ENCODE data around the gene CFTR. TPM values are rescaled to one million over a fixed set of nuclear protein-coding genes. Genes with fewer than 3 reads are reported as not detected.

Gene CFTR
- total RNA-seq, 1 donor from 2014 or later, result 0.18 TPM

DNA sequence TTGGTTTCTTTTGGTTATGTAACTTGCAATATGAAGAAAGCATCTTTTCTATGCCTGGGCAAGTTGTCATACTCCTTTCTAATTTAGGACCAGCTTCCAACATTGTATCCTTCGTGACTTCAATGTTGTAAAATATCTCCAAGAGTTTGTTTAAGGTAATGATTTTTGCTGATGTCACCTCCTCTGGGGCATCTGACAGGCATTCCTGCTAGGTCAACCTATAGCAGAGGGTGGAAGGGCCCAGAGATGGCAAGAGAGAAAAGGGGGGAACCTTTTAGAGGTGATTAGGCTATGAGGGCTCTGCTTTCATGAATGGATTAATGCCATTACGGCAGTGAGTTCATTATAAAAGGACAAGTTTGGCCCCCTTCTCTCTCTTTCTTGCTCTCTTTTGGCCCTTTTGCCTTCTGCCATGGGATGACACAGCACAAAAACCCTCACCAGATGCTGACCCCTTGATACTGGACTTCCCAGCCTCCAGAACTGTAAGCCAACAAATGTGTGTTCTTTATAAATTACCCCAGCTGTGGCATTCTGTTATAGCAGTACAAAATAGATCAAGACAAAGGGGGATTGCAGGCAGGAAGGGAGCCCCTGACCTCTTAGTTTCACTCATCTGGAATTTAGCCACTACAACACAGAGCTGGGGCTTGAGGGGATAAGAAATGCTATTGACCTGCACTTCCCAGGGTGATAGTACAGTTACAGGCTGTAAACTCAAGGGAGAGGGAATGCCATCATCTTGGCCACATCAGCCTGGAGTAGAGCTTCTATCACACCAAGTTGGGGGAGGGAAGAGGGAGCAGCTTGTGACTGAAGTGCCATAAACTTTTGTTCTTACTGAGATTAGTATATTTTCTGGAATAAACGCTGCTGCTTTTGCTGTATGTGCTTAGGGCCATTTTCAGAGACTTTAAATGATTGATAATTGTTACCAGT lies 195.9 kb downstream of the CFTR start:
- Mint-ChIP-seq H3K4me1 (ENCODE audit: unreplicated experiment) (peaks cover 11% of the 10 kb centered on the region), H3K4me3 (ENCODE audit: unreplicated experiment) (no peak overlapping the region), H3K9me3 (ENCODE audit: unreplicated experiment) (no peaks in the 10 kb centered on the region), H3K27me3 (ENCODE audit: unreplicated experiment) (no peaks in the 10 kb centered on the region), H3K27ac (ENCODE audit: unreplicated experiment) (no peak overlapping the region), H3K36me3 (ENCODE audit: low read depth, unreplicated experiment) (no peaks in the 10 kb centered on the region)
- no peak for DNase-seq (ENCODE audit: low spot score)
- TF ChIP-seq, protein P1, sequence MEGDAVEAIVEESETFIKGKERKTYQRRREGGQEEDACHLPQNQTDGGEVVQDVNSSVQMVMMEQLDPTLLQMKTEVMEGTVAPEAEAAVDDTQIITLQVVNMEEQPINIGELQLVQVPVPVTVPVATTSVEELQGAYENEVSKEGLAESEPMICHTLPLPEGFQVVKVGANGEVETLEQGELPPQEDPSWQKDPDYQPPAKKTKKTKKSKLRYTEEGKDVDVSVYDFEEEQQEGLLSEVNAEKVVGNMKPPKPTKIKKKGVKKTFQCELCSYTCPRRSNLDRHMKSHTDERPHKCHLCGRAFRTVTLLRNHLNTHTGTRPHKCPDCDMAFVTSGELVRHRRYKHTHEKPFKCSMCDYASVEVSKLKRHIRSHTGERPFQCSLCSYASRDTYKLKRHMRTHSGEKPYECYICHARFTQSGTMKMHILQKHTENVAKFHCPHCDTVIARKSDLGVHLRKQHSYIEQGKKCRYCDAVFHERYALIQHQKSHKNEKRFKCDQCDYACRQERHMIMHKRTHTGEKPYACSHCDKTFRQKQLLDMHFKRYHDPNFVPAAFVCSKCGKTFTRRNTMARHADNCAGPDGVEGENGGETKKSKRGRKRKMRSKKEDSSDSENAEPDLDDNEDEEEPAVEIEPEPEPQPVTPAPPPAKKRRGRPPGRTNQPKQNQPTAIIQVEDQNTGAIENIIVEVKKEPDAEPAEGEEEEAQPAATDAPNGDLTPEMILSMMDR (IDR thresholded peaks at IDR 0.05; ENCODE audit: unreplicated experiment), result no peak

DNA sequence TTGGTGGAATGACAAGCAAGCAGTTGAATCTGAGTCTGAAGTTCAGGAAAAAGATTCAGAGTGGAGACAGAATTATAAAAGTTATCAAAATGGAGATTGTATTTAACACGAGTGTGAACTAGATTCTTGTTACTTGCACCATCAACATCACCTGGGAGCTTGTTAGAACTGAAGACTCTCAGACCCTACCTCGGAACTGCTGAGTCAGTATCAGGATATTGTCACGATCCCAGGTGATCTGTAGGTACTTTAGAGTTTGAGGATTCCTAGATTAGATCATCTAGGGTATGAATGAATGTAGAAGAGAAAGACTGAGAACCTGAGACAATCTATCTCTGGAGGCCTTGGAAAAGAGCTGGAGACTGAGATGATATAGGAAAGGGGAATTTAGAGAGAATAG lies 199.3 kb downstream of the CFTR start:
- Mint-ChIP-seq H3K9me3 (ENCODE audit: unreplicated experiment) (no peaks in the 10 kb centered on the region), H3K36me3 (ENCODE audit: low read depth, unreplicated experiment) (no peaks in the 10 kb centered on the region), H3K4me3 (ENCODE audit: unreplicated experiment) (no peak overlapping the region), H3K27ac (ENCODE audit: unreplicated experiment) (no peak overlapping the region), H3K4me1 (ENCODE audit: unreplicated experiment) (peaks cover 11% of the 10 kb centered on the region), H3K27me3 (ENCODE audit: unreplicated experiment) (no peaks in the 10 kb centered on the region)
- TF ChIP-seq, protein P1 (IDR thresholded peaks at IDR 0.05; ENCODE audit: unreplicated experiment), result no peak
- no peak for DNase-seq (ENCODE audit: low spot score)

DNA sequence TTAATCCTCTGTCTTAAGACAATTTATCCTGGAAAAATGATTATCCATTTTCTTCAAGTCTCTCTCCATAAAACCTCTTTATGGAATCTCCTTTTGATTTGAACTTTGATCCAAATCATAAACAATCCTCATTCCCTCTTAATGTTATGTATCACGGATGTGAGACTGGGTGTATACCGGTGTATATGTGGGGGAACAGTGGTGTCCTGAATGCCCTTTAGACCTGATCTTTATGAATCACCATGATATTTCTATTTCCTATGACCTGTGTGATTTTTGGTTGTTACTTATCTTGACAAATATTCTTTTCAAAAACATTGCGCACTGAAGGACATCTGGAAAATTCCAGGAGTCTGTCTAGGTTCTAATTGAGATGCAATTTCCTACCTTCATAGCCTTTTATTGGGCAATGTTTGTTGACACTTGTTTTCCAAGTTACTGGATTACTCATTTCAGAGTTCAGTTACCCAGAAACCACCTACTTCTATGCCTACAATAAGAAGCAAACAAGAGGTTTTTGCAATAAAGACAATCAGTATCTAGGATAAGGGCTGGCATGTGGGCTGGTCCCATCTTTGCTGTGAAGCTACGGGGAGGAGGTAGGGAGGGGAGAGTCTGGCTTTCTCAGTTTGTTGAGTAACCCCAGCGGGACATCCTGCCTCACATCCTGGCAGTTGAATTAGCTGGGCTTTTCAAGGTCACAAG lies 203.0 kb downstream of the CFTR start:
- Mint-ChIP-seq H3K4me3 (ENCODE audit: unreplicated experiment) (no peak overlapping the region), H3K27ac (ENCODE audit: unreplicated experiment) (no peak overlapping the region), H3K4me1 (ENCODE audit: unreplicated experiment) (no peaks in the 10 kb centered on the region), H3K27me3 (ENCODE audit: unreplicated experiment) (no peaks in the 10 kb centered on the region), H3K36me3 (ENCODE audit: low read depth, unreplicated experiment) (no peaks in the 10 kb centered on the region), H3K9me3 (ENCODE audit: unreplicated experiment) (no peaks in the 10 kb centered on the region)
- no peak for DNase-seq (ENCODE audit: low spot score)
- TF ChIP-seq, protein P1 (IDR thresholded peaks at IDR 0.05; ENCODE audit: unreplicated experiment), result no peak

DNA sequence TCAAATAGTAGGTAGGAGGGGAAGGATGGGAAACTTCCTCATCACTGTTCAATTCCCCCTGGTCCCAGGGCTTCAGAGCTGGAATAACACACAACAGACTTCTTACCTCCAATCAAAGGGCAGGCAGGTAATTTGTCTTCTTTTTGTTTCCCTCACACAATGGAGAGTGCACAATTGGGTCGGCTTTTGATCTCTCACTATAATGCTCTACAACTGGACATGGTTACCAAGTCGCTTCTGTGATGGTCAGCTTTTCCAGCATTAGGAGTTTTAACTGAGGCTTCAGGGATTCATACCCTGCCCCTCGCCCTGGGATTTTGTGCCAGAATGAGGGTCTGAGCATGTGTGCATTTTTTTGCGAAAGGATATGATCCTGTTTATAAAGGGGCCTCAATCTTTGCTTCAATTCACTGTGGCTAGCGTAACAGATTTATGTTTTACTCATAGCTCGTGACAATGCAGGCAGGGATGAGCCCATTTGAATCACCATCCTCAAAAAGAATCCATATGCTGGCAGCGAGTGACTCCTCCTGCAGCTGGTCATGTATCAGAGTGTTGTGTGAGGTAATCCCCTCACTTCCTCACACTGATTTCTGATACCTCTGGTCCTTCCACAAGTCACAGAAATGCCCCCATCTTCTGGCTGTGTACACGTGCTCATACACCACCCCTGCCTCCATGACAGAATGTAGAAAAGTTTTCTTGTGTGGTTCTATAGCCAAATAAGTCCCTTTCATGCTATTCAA lies 203.8 kb downstream of the CFTR start:
- no peaks in the 10 kb centered on the region for H3K4me1 Mint-ChIP-seq (ENCODE audit: unreplicated experiment)
- no peak overlapping the region for H3K27ac Mint-ChIP-seq (ENCODE audit: unreplicated experiment)
- H3K4me3 Mint-ChIP-seq (ENCODE audit: unreplicated experiment), result no peak overlapping the region
- TF ChIP-seq, protein P1 (IDR thresholded peaks at IDR 0.05; ENCODE audit: unreplicated experiment), result no peak
- no peaks in the 10 kb centered on the region for H3K27me3 Mint-ChIP-seq (ENCODE audit: unreplicated experiment)
- no peaks in the 10 kb centered on the region for H3K9me3 Mint-ChIP-seq (ENCODE audit: unreplicated experiment)
- H3K36me3 Mint-ChIP-seq (ENCODE audit: low read depth, unreplicated experiment), result no peaks in the 10 kb centered on the region
- no peak for DNase-seq (ENCODE audit: low spot score)
